ENCODE data around the gene CEMIP2. TPM values are rescaled to one million over a fixed set of nuclear protein-coding genes. Genes with fewer than 3 reads are reported as not detected.
"Not testable (repeated sequence)": the region's sequence is repeated elsewhere in the genome, so short reads cannot be mapped to it uniquely, and the experiment has no call there.

CEMIP2 gene
- total RNA-seq, 6 donors from 2014 or later: 113 to 277 (median 161) TPM

DNA sequence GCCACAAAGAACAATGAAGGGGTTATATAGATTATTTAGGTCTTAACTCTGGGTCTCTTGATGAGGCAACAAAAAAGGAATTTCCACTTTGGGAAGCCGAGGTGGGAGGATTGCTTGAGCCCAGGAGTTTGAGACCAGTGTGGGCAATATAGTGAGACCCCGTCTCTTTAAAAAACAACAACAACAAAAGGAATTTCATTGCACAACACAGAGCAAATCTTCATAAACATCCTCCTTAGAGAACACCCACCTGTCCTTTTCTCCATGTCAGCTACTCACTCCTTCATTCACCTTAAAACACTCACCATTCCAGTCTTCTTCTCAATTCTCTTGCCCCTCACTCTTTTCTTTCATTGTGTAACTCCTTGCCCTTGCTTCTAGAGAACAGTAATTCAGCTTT lies 39.8 kb upstream of the CEMIP2 start:
- Histone ChIP-seq H3K27ac (no peak overlapping the region), H3K4me1 (peaks cover 0 to 4% (median 0%) of the 10 kb centered on the region in 4 donors), H3K36me3 (no peaks in the 10 kb centered on the region), H3K9me3 (no peaks in the 10 kb centered on the region), H3K27me3 (no peaks in the 10 kb centered on the region), H3K4me3 (no peak overlapping the region)
- ATAC-seq (ENCODE audit: low FRiP score in 2 of 2) (no peak), DNase-seq (no peak)
- WGBS, 2 donors: 85 to 91% methylated on average over 2 of the region's 2 CpGs
- TF ChIP-seq POLR2AphosphoS5 (IDR thresholded peaks at IDR 0.05) (no peak), POLR2A (IDR thresholded peaks at IDR 0.05) (no peak), EP300 (IDR thresholded peaks at IDR 0.05) (no peak)
- TF ChIP-seq, protein P1, sequence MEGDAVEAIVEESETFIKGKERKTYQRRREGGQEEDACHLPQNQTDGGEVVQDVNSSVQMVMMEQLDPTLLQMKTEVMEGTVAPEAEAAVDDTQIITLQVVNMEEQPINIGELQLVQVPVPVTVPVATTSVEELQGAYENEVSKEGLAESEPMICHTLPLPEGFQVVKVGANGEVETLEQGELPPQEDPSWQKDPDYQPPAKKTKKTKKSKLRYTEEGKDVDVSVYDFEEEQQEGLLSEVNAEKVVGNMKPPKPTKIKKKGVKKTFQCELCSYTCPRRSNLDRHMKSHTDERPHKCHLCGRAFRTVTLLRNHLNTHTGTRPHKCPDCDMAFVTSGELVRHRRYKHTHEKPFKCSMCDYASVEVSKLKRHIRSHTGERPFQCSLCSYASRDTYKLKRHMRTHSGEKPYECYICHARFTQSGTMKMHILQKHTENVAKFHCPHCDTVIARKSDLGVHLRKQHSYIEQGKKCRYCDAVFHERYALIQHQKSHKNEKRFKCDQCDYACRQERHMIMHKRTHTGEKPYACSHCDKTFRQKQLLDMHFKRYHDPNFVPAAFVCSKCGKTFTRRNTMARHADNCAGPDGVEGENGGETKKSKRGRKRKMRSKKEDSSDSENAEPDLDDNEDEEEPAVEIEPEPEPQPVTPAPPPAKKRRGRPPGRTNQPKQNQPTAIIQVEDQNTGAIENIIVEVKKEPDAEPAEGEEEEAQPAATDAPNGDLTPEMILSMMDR (IDR thresholded peaks at IDR 0.05): no peak

GRCh38 chr9:71806901-71807307 lies 38.6 kb upstream of the CEMIP2 start:
- Histone ChIP-seq H3K27me3 (no peaks in the 10 kb centered on the region), H3K4me3 (no peak overlapping the region), H3K9me3 (no peaks in the 10 kb centered on the region), H3K27ac (no peak overlapping the region), H3K4me1 (peaks cover 0 to 4% (median 0%) of the 10 kb centered on the region in 4 donors), H3K36me3 (no peaks in the 10 kb centered on the region)
- ATAC-seq (ENCODE audit: low FRiP score in 2 of 2) (peak; percentile 91 to 93), DNase-seq (peak in 1 of 2 donors; percentile 75)
- TF ChIP-seq, protein P1 (IDR thresholded peaks at IDR 0.05): peak; percentile 66 to 86 (median 78)
- TF ChIP-seq POLR2A (IDR thresholded peaks at IDR 0.05) (no peak), EP300 (IDR thresholded peaks at IDR 0.05) (no peak)
- WGBS, 2 donors: 4 to 7% methylated on average over 1 of the region's 1 CpG

- not testable (repeated sequence) for H3K36me3 ChIP-seq; H3K27ac ChIP-seq; H3K9me3 ChIP-seq; ATAC-seq (ENCODE audit: low FRiP score in 2 of 2); H3K4me1 ChIP-seq; H3K4me3 ChIP-seq; DNase-seq; H3K27me3 ChIP-seq
- WGBS, 2 donors: 65 to 76% methylated on average over 1 of the region's 1 CpG
Observed at GRCh38 chr9:71805096-71805495, 36.8 kb upstream of the CEMIP2 start.

GRCh38 chr9:71801826-71802225 lies 33.5 kb upstream of the CEMIP2 start:
- H3K36me3 ChIP-seq: no peaks in the 10 kb centered on the region
- peaks cover 0 to 4% (median 0%) of the 10 kb centered on the region in 4 donors for H3K4me1 ChIP-seq
- H3K9me3 ChIP-seq: no peaks in the 10 kb centered on the region
- ATAC-seq (ENCODE audit: low FRiP score in 2 of 2) (no peak), DNase-seq (no peak)
- no peak overlapping the region for H3K27ac ChIP-seq
- no peak overlapping the region for H3K4me3 ChIP-seq
- 85 to 90% methylated on average over 3 of the region's 3 CpGs for WGBS, 2 donors
- TF ChIP-seq EP300 (IDR thresholded peaks at IDR 0.05) (no peak), POLR2A (IDR thresholded peaks at IDR 0.05) (no peak), POLR2AphosphoS5 (IDR thresholded peaks at IDR 0.05) (no peak)
- TF ChIP-seq, protein P1 (IDR thresholded peaks at IDR 0.05): no peak
- H3K27me3 ChIP-seq: no peaks in the 10 kb centered on the region

DNA sequence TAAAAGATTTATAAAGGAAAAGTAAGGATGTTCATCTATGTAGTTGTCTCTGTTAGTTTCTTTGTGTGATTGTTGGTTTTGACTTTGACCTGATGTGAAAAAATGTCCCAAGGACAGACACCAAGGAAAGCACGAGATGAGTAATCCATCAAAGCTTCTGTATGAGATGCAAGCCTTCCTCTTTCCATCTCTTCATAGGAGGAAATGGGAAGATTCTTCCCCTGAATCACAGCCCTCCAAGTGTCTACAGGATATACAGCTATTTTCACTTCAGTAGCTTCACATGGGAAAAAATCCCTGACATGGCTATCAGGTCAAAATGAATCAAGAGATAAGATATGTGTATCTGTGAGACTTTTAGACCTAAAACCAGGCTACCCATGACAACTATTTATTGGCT lies 29.0 kb upstream of the CEMIP2 start:
- Histone ChIP-seq H3K27ac (no peak overlapping the region), H3K9me3 (no peaks in the 10 kb centered on the region), H3K4me1 (no peaks in the 10 kb centered on the region), H3K27me3 (no peaks in the 10 kb centered on the region), H3K4me3 (no peak overlapping the region), H3K36me3 (no peaks in the 10 kb centered on the region)
- WGBS, 2 donors: 64 to 68% methylated on average over 1 of the region's 1 CpG
- no peak for DNase-seq
- no peak for TF ChIP-seq POLR2AphosphoS5 (IDR thresholded peaks at IDR 0.05)
- TF ChIP-seq, protein P1 (IDR thresholded peaks at IDR 0.05): no peak
- ATAC-seq (ENCODE audit: low FRiP score in 2 of 2): no peak
